Vagina (tissue), 2 donors: Measurements from ENCODE around the gene LIN37.

Source experiments
- POLR2A ChIP-seq, 2 donors: fragments of 450-650 bp; IDR thresholded peaks; one replicate each; pipeline ENCODE4 v1.6.1; 2017; ENCODE audit warnings: antibody characterized with exemption in 2 of 2, mild to moderate bottlenecking in 2 of 2, moderate library complexity in 2 of 2
- TF ChIP-seq, protein P1 (sequence below), 3 experiments: fragments of 450-650 bp in 2 of 3; fragments of 200-600 bp in 1 of 3; sonication (generic) in 1 of 3; IDR thresholded peaks; one replicate each; pipeline ENCODE4 v1.5.1; 2017 to 2019; ENCODE audit warnings: antibody characterized with exemption in 3 of 3, mild to moderate bottlenecking in 2 of 3, moderate library complexity in 2 of 3

DNA sequence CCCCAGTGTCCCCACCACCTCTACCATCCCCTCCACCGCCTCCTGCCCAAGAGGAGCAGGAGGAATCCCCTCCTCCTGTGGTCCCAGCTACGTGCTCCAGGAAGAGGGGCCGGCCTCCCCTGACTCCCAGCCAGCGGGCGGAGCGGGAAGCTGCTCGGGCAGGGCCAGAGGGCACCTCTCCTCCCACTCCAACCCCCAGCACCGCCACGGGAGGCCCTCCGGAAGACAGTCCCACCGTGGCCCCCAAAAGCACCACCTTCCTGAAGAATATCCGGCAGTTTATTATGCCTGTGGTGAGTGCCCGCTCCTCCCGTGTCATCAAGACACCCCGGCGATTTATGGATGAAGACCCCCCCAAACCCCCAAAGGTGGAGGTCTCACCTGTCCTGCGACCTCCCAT, 27.7 kb upstream of the LIN37 start:
- TF ChIP-seq, protein P1, sequence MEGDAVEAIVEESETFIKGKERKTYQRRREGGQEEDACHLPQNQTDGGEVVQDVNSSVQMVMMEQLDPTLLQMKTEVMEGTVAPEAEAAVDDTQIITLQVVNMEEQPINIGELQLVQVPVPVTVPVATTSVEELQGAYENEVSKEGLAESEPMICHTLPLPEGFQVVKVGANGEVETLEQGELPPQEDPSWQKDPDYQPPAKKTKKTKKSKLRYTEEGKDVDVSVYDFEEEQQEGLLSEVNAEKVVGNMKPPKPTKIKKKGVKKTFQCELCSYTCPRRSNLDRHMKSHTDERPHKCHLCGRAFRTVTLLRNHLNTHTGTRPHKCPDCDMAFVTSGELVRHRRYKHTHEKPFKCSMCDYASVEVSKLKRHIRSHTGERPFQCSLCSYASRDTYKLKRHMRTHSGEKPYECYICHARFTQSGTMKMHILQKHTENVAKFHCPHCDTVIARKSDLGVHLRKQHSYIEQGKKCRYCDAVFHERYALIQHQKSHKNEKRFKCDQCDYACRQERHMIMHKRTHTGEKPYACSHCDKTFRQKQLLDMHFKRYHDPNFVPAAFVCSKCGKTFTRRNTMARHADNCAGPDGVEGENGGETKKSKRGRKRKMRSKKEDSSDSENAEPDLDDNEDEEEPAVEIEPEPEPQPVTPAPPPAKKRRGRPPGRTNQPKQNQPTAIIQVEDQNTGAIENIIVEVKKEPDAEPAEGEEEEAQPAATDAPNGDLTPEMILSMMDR (IDR thresholded peaks at IDR 0.05) = no peak
- no peak for TF ChIP-seq POLR2A (IDR thresholded peaks at IDR 0.05)
